ENCODE results near the gene CCDC196. TPM values are rescaled to one million over a fixed set of nuclear protein-coding genes. Genes with fewer than 3 reads are reported as not detected.

Gene CCDC196
- total RNA-seq, 1 experiment from 2014 or later, result not detected

GRCh38 chr14:66508547-66508845 lies 22.3 kb downstream of the CCDC196 start:
- no peak for DNase-seq
- Histone ChIP-seq H2BK20ac (ENCODE audit: low read depth, low read length, poor library complexity, severe bottlenecking) (no peak overlapping the region), H3K27me3 (ENCODE audit: insufficient read depth, low read length) (no peaks in the 10 kb centered on the region; the same call in 1 of the 2 replicates), H2BK12ac (ENCODE audit: insufficient read length, low read depth, low read length) (no peak overlapping the region), H4K5ac (ENCODE audit: insufficient read length, low read depth, low read length) (no peak overlapping the region), H3K56ac (ENCODE audit: insufficient read length, low read depth, low read length) (no peak overlapping the region), H3K79me2 (ENCODE audit: insufficient read depth, low read length) (no peaks in the 10 kb centered on the region; the same call in 1 of the 2 replicates), H3K79me1 (ENCODE audit: insufficient read depth, low read depth, low read length, poor library complexity, severe bottlenecking) (no peaks in the 10 kb centered on the region), H2BK120ac (ENCODE audit: low read depth, low read length, poor library complexity, severe bottlenecking) (no peak overlapping the region), H3K4ac (ENCODE audit: low read depth, low read length) (no peak overlapping the region), H2BK15ac (ENCODE audit: low read depth, low read length) (no peak overlapping the region), H3K27ac (ENCODE audit: insufficient read length, low read depth, low read length) (no peak overlapping the region), H2BK5ac (ENCODE audit: insufficient read length, low read length) (no peak overlapping the region), H3K9ac (ENCODE audit: extremely low read depth, insufficient read length, low read length) (peak overlapping the region; percentile 63), H4K91ac (ENCODE audit: insufficient read length, low read depth, low read length) (no peak overlapping the region), H3T11ph (ENCODE audit: low read length) (no peak overlapping the region), H3K23me2 (ENCODE audit: insufficient read length, low read depth, low read length, poor library complexity, severe bottlenecking) (peaks cover 14% of the 10 kb centered on the region), H3K4me1 (ENCODE audit: insufficient read depth, low read length) (no peaks in the 10 kb centered on the region), H4K20me1 (ENCODE audit: control insufficient read depth, insufficient read depth, insufficient read length) (no peaks in the 10 kb centered on the region), H3K23ac (ENCODE audit: insufficient read length, low read depth, low read length) (no peak overlapping the region), H3K18ac (ENCODE audit: insufficient read length, low read depth, low read length) (no peak overlapping the region), H4K8ac (replicated peaks; ENCODE audit: insufficient read length, low read depth, low read length) (no peak overlapping the region), H2AK5ac (ENCODE audit: insufficient read length, low read length) (no peak overlapping the region), H2AFZ (ENCODE audit: low read length) (no peak overlapping the region), H3K14ac (ENCODE audit: insufficient read depth, low read length) (no peak overlapping the region; the same call in 1 of the 2 replicates), H3K4me2 (ENCODE audit: insufficient read depth, insufficient read length, low read length) (peak overlapping the region; percentile 66), H3K9me3 (ENCODE audit: control insufficient read depth, low read depth, low read length) (no peaks in the 10 kb centered on the region)
- WGBS (ENCODE audit: extremely low coverage, insufficient read length, low lambda C conversion rate), result no CpG with 5 or more reads among the region's 19 CpGs
- no peak for TF ChIP-seq CTCF (conservative IDR thresholded peaks at IDR 0.05)
- H3K4me1 Mint-ChIP-seq, result peaks cover 13 to 14% of the 10 kb centered on the region in 2 experiments; a peak in 3 of 4 replicates
- H3K9me3 Mint-ChIP-seq, result no peaks in the 10 kb centered on the region; a peak in 1 of 5 replicates
- H3K4me3 Mint-ChIP-seq, result peak overlapping the region; percentile 89 to 97
- H3K36me3 Mint-ChIP-seq (ENCODE audit: insufficient read depth in 1 of 3, low read depth in 3 of 3), result no peaks in the 10 kb centered on the region; a peak in 2 of 7 replicates
- peak overlapping the region in 2 of 3 experiments; percentile 61 to 94; a peak in 4 of 7 replicates for H3K27ac Mint-ChIP-seq
- H3K27me3 Mint-ChIP-seq (ENCODE audit: low read depth), result peaks cover 34% of the 10 kb centered on the region

Data from H9 (cell line).